Panc1 (cell line): ENCODE data around the gene SWSAP1. TPM values are rescaled to one million over a fixed set of nuclear protein-coding genes. Genes with fewer than 3 reads are reported as not detected.
A peak's percentile ranks its signal among the peaks of the same experiment; 100 is the strongest.

Experiments used
- ATAC-seq: fragments of 200-7000 bp; cut with Tn5 transposase; 2 replicates; pipeline ENCODE4 v1.9.1; 2020; ENCODE audit warnings: mild to moderate bottlenecking, moderate library complexity
- BruUV-seq: library from RNA; stranded (reverse); fragments of 400-500 nt; replicated peaks from 2 replicates; lab custom pipeline; 2021; lab: Mats Ljungman, UMichigan
- CTCF ChIA-PET: fragments of 300-600 bp; sonication (Branson Sonifier 250); formaldehyde crosslinking; loops from one replicate; lab custom pipeline; 2022; ENCODE audit warnings: antibody characterized with exemption; lab: Charles Lee
- POLR2A ChIA-PET: fragments of 300-600 bp; sonication (Branson Sonifier 250); formaldehyde crosslinking; loops from one replicate; lab custom pipeline; 2022; ENCODE audit warnings: antibody characterized with exemption; lab: Charles Lee
- DNase-seq: peaks from one replicate; pipeline ENCODE4 v3.0.0-alpha.2; 2010; ENCODE audit warnings: low read depth, low spot score
- H3K27ac ChIP-seq: 2 replicates; pipeline ENCODE4 v1.5.1; 2011; ENCODE audit warnings: mild to moderate bottlenecking, low read length, inconsistent platforms
- H3K27me3 ChIP-seq: fragments of 200-500 bp; sonication (Bioruptor generic); 2 replicates; pipeline ENCODE4 v1.6.0; 2014; ENCODE audit warnings: low read length, inconsistent platforms; ENCODE audit not compliant: control insufficient read depth, insufficient read depth
- H3K36me3 ChIP-seq: fragments of 200-500 bp; sonication (Bioruptor generic); 2 replicates; pipeline ENCODE4 v1.5.1; 2014; ENCODE audit warnings: inconsistent platforms, mild to moderate bottlenecking, low read length, moderate library complexity; ENCODE audit not compliant: control insufficient read depth, insufficient read depth
- H3K4me1 ChIP-seq: 2 replicates; pipeline ENCODE4 v1.5.1; 2011; ENCODE audit warnings: inconsistent platforms, mild to moderate bottlenecking, low read length, moderate library complexity; ENCODE audit not compliant: control insufficient read depth, insufficient read depth
- H3K4me3 ChIP-seq, 2 experiments: 2 replicates each; pipeline ENCODE4 v1.5.1; 2011 to 2012; ENCODE audit warnings: low read depth in 2 of 2, low read length in 2 of 2, mild to moderate bottlenecking in 2 of 2, inconsistent platforms in 1 of 2, moderate library complexity in 1 of 2
- H3K9me3 ChIP-seq: fragments of 200-500 bp; sonication (Bioruptor generic); 2 replicates; pipeline ENCODE4 v1.5.1; 2014; ENCODE audit warnings: low read depth, mild to moderate bottlenecking, inconsistent platforms, low read length, moderate library complexity; ENCODE audit not compliant: control insufficient read depth, insufficient read depth
- POLR2AphosphoS5 ChIP-seq: IDR thresholded peaks from 2 replicates; pipeline ENCODE4 v1.6.1; 2012; ENCODE audit warnings: mild to moderate bottlenecking, low read depth, low read length, moderate library complexity
- SIN3A ChIP-seq: IDR thresholded peaks from 2 replicates; pipeline ENCODE4 v1.6.1; 2012; ENCODE audit warnings: low read depth, mild to moderate bottlenecking, low read length, moderate library complexity, borderline replicate concordance; ENCODE audit not compliant: insufficient read depth
- TCF7L2 ChIP-seq: IDR thresholded peaks from 2 replicates; pipeline ENCODE4 v1.6.1; 2011; ENCODE audit warnings: mild to moderate bottlenecking, low read depth, low read length, inconsistent platforms
- in situ Hi-C: cut with HindIII; loops from 2 replicates; pipeline ENCODE4 v1.10.0; 2016; ENCODE audit warnings: low sequenced_read_pairs, low pct_unique_long_range_greater_than_20kb
- intact Hi-C: fragments of 100-400 bp; cut with micrococcal nuclease; formaldehyde crosslinking; loops from one replicate; pipeline ENCODE4 v1.10.0; 2022; ENCODE audit not compliant: unreplicated experiment
- total RNA-seq: library from RNA; stranded (reverse); gene quantifications from one replicate; pipeline ENCODE4 v1.2.1, GENCODE V29; 2021; ENCODE audit not compliant: unreplicated experiment
- TF ChIP-seq, protein P1 (sequence below), 2 experiments: IDR thresholded peaks; 2 replicates each; pipeline ENCODE4 v1.6.1; 2011 to 2012; ENCODE audit warnings: low read depth in 2 of 2, control low read depth in 1 of 2, low read length in 1 of 2, mild to moderate bottlenecking in 1 of 2, moderate library complexity in 1 of 2; ENCODE audit not compliant: insufficient read depth in 1 of 2
- TF ChIP-seq, protein P2 (sequence below): fragments of 450-650 bp; IDR thresholded peaks from 2 replicates; pipeline ENCODE4 v1.5.1; 2017; ENCODE audit warnings: mild to moderate bottlenecking

SWSAP1 gene
- total RNA-seq, 1 experiment from 2014 or later, result 3.1 TPM

- ChIA-PET POLR2A (no interaction called here), CTCF (interaction anchor here (0.6 kb wide), 1 partner anchor 11 kb away, joined by 3 read pairs; no protein-coding TSS in a partner anchor)
- BruUV-seq, result no TSS peak
- intact Hi-C loops, result no loop called here
- no peak for TF ChIP-seq SIN3A
- no peak for TF ChIP-seq TCF7L2
- TF ChIP-seq, protein P1, sequence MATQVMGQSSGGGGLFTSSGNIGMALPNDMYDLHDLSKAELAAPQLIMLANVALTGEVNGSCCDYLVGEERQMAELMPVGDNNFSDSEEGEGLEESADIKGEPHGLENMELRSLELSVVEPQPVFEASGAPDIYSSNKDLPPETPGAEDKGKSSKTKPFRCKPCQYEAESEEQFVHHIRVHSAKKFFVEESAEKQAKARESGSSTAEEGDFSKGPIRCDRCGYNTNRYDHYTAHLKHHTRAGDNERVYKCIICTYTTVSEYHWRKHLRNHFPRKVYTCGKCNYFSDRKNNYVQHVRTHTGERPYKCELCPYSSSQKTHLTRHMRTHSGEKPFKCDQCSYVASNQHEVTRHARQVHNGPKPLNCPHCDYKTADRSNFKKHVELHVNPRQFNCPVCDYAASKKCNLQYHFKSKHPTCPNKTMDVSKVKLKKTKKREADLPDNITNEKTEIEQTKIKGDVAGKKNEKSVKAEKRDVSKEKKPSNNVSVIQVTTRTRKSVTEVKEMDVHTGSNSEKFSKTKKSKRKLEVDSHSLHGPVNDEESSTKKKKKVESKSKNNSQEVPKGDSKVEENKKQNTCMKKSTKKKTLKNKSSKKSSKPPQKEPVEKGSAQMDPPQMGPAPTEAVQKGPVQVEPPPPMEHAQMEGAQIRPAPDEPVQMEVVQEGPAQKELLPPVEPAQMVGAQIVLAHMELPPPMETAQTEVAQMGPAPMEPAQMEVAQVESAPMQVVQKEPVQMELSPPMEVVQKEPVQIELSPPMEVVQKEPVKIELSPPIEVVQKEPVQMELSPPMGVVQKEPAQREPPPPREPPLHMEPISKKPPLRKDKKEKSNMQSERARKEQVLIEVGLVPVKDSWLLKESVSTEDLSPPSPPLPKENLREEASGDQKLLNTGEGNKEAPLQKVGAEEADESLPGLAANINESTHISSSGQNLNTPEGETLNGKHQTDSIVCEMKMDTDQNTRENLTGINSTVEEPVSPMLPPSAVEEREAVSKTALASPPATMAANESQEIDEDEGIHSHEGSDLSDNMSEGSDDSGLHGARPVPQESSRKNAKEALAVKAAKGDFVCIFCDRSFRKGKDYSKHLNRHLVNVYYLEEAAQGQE (IDR thresholded peaks at IDR 0.05; ENCODE audit: insufficient read depth in 1 of 2, low read depth in 2 of 2, low read length in 1 of 2), result no peak
- TF ChIP-seq, protein P2, sequence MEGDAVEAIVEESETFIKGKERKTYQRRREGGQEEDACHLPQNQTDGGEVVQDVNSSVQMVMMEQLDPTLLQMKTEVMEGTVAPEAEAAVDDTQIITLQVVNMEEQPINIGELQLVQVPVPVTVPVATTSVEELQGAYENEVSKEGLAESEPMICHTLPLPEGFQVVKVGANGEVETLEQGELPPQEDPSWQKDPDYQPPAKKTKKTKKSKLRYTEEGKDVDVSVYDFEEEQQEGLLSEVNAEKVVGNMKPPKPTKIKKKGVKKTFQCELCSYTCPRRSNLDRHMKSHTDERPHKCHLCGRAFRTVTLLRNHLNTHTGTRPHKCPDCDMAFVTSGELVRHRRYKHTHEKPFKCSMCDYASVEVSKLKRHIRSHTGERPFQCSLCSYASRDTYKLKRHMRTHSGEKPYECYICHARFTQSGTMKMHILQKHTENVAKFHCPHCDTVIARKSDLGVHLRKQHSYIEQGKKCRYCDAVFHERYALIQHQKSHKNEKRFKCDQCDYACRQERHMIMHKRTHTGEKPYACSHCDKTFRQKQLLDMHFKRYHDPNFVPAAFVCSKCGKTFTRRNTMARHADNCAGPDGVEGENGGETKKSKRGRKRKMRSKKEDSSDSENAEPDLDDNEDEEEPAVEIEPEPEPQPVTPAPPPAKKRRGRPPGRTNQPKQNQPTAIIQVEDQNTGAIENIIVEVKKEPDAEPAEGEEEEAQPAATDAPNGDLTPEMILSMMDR, result no peak
- TF ChIP-seq POLR2AphosphoS5, result no peak
- H3K27me3 ChIP-seq, result no peaks in the 10 kb centered on the region
- H3K27ac ChIP-seq, result no peak overlapping the region
- peaks cover 7% of the 10 kb centered on the region for H3K4me1 ChIP-seq
- DNase-seq (no peak), ATAC-seq (no peak)
- H3K9me3 ChIP-seq, result no peaks in the 10 kb centered on the region
- no peaks in the 10 kb centered on the region for H3K36me3 ChIP-seq
- in situ Hi-C loops, result no loop called here
- no peak overlapping the region for H3K4me3 ChIP-seq
Observed at GRCh38 chr19:11370744-11371143, 3.7 kb upstream of the SWSAP1 start.

DNA sequence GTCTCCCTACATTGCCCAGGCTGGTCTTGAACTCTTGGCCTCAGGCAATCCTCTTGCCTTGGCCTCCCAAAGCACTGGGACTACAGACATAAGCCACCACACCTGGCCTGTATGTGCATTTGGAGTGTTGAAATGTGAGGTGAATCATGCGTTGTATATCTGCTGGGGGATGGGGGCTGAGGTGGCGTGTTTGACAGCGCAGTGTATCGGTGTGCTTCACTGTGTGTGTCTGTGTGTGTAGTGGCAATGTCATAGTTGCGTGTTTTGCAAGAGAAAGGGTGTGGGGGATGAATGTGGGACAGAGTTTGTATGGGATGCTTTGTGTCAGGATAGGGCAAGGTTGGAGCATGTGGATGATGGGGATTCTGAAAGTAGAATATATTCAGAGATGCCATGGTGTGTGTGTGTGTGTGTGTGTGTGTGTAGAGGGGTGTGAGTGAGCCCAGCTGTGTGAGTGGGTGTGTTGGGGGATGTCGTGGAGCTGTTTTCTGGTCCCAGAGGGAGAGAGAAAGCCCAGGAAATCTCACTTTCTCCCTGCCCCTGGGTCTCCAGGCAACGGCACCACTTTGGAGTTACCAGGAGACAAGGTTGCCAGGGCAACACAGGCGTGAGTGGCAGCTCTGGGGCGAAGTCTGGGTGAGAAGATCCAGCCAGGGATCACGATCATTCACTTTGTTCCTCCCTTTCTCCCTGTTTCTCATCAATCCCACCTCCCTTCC is 1.1 kb upstream of the SWSAP1 start:
- peak overlapping the region; percentile 88; the same call in 1 of the 2 replicates for H3K27ac ChIP-seq
- TF ChIP-seq, protein P1 (IDR thresholded peaks at IDR 0.05; ENCODE audit: insufficient read depth in 1 of 2, low read depth in 2 of 2, low read length in 1 of 2), result no peak
- TF ChIP-seq, protein P2, result no peak
- TF ChIP-seq POLR2AphosphoS5 (no peak), TCF7L2 (no peak), SIN3A (no peak)
- DNase-seq, result no peak
- no TSS peak for BruUV-seq
- ATAC-seq, result no peak
- no peaks in the 10 kb centered on the region for H3K27me3 ChIP-seq
- no peaks in the 10 kb centered on the region for H3K9me3 ChIP-seq
- CTCF ChIA-PET, result no interaction called here
- in situ Hi-C loops (no loop called here), intact Hi-C loops (no loop called here)
- H3K36me3 ChIP-seq, result no peaks in the 10 kb centered on the region
- peaks cover 22% of the 10 kb centered on the region for H3K4me1 ChIP-seq
- H3K4me3 ChIP-seq, result peak overlapping the region in 1 of 2 experiments; percentile 68; a peak in 2 of 4 replicates
- POLR2A ChIA-PET, result no interaction called here
